ENCODE data around the gene EIF1B. TPM values are rescaled to one million over a fixed set of nuclear protein-coding genes. Genes with fewer than 3 reads are reported as not detected.

EIF1B gene
- total RNA-seq, 2 experiments from 2014 or later = 35.1 to 39.2 TPM

DNA sequence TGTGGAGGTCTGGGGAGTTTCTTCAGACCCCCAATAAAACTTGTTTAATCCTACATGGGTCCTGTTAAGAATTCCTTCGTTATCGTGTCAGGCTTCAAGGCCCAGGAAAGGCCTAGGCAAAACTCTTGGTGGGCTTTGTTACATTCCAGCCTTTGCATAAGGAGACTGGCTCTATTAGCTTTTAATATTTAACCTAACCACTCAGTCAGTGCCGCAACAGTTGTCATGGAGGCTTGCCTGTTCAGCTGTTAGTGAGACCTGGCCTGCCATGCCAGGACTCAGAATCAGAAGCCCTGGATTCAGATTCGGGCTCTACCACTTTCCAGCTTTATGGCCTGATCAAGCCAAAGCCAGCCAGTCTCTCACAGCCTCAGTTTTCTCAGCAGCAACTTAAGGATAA is 19.6 kb downstream of the EIF1B start:
- Mint-ChIP-seq H3K36me3 (ENCODE audit: low read depth) (no peaks in the 10 kb centered on the region), H3K27me3 (no peaks in the 10 kb centered on the region), H3K4me3 (no peak overlapping the region), H3K4me1 (peaks cover 3% of the 10 kb centered on the region), H3K9me3 (ENCODE audit: low read depth) (no peaks in the 10 kb centered on the region), H3K27ac (no peak overlapping the region)
- intact Hi-C loops (cut with DNase I, micrococcal nuclease) = loop anchor here (5.0 to 10.0 kb wide), 4 partner anchors 123 to 386 kb away; partner anchors contain the start of gene ZNF621 (in 1 of the 2)
- POLR2A ChIA-PET = no interaction called here
- no peak for ATAC-seq
- DNase-seq = no peak
- CTCF ChIA-PET = interaction anchor here (0.8 to 1.9 kb wide), 9 partner anchors 9 to 257 kb away, joined by 3 to 8 read pairs (median 4); no protein-coding TSS in a partner anchor

DNA sequence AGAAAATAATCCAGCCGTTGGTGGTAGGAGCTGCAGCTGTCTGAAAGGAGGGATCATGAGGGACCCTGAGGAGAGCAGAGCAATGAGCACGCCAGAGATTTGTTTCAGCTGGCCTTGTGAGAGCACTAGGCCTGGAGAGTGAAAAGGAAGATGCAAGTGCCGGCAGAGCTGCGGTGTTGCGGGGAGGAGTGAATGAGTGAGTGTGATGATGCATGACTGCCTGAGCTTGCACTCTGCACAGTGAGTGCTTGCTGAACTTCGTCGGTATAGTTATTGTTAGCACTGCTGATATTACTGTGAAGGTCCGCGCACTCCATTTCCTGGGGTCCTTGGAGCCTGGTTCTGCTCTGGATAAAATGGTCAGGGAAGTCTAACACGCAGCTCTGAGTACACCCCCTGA is 23.2 kb downstream of the EIF1B start:
- Mint-ChIP-seq H3K27me3 (peaks cover 2% of the 10 kb centered on the region), H3K4me3 (no peak overlapping the region), H3K27ac (no peak overlapping the region), H3K36me3 (ENCODE audit: low read depth) (no peaks in the 10 kb centered on the region), H3K9me3 (ENCODE audit: low read depth) (no peaks in the 10 kb centered on the region), H3K4me1 (peaks cover 16% of the 10 kb centered on the region)
- POLR2A ChIA-PET = no interaction called here
- DNase-seq (no peak), ATAC-seq (no peak)
- CTCF ChIA-PET = interaction anchor here (1.0 kb wide), 1 partner anchor 21 kb away, joined by 4 read pairs; no protein-coding TSS in a partner anchor
- intact Hi-C loops (cut with DNase I, micrococcal nuclease) = loop anchor here in 1 of 2 experiments (10.0 kb wide), 1 partner anchor 1762 kb away; the partner anchor contains the start of gene TRAK1

DNA sequence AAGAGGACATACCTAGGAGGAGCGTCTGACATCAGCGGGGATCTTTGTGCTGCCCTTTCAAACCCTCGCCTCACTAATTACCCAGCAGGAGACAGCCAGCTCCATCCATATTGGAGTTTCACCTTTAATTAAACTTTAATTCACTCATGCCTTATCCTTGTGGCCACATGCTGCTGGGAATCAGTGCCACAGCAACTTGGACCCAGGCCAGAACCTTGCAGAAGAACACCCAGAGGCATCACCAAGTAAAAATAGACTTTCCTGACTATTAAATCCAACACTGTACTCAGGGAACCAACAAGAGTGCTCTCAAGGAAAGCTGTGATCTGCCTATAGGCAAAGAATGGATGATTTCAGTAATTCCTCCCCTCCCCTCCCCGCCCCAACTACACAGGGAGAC is 23.9 kb downstream of the EIF1B start:
- Mint-ChIP-seq H3K36me3 (ENCODE audit: low read depth) (no peaks in the 10 kb centered on the region), H3K4me3 (no peak overlapping the region), H3K9me3 (ENCODE audit: low read depth) (no peaks in the 10 kb centered on the region), H3K27ac (no peak overlapping the region), H3K4me1 (peaks cover 20% of the 10 kb centered on the region), H3K27me3 (peaks cover 2% of the 10 kb centered on the region)
- no peak for ATAC-seq
- DNase-seq = no peak
- CTCF ChIA-PET = interaction anchor here (1.0 kb wide), 1 partner anchor 21 kb away, joined by 4 read pairs; no protein-coding TSS in a partner anchor
- POLR2A ChIA-PET = no interaction called here
- intact Hi-C loops (cut with DNase I, micrococcal nuclease) = loop anchor here in 1 of 2 experiments (10.0 kb wide), 1 partner anchor 1761 kb away; the partner anchor contains the start of gene TRAK1

DNA sequence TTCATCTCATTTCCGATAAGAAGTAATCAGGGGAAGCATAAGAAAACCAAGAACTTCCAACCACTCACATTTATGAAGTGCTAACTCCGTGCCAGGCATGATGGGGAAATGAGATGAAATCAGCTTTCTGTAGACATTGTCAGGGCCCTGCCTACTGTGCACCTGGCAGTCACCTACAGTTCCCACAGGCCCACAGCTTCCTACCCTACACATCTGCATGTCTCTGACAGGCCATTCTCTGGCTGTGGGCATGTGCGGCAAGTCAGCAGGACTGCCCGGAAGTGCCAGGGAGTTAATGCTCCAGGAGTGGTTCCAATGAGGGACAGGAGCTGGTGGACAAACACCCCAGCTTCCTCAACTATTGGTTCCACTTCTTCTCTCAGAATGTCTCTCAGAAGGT is 24.3 kb downstream of the EIF1B start:
- peaks cover 2% of the 10 kb centered on the region for H3K27me3 Mint-ChIP-seq
- ChIA-PET CTCF (interaction anchor here (0.9 kb wide), 2 partner anchors 25 to 242 kb away, joined by 3 read pairs; no protein-coding TSS in a partner anchor), POLR2A (no interaction called here)
- ATAC-seq (no peak), DNase-seq (no peak)
- H3K9me3 Mint-ChIP-seq (ENCODE audit: low read depth) = no peaks in the 10 kb centered on the region
- no peak overlapping the region for H3K4me3 Mint-ChIP-seq
- intact Hi-C loops (cut with DNase I, micrococcal nuclease) = loop anchor here in 1 of 2 experiments (10.0 kb wide), 1 partner anchor 1761 kb away; the partner anchor contains the start of gene TRAK1
- no peak overlapping the region for H3K27ac Mint-ChIP-seq
- H3K36me3 Mint-ChIP-seq (ENCODE audit: low read depth) = no peaks in the 10 kb centered on the region
- H3K4me1 Mint-ChIP-seq = peaks cover 20% of the 10 kb centered on the region

DNA sequence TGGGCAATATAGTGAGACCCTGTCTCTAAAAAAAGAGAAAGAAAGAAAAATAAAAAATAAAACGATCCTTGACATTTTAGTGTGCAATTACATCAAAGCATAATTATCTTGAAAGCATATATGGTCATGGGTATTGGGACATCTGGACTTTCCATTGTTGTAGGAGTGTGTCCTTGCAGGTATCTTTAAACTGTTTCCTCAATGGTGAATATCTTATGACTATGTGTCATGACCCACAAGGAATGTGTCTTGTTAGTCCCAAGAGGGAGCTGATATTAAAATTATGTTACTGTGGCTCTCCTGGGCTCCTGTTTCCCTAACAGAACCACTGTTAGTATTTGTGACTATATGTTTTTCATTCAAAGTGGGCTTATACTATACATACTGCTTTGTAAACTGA is 26.6 kb downstream of the EIF1B start:
- CTCF ChIA-PET = interaction anchor here (0.7 kb wide), 1 partner anchor 155 kb away, joined by 3 read pairs; no protein-coding TSS in a partner anchor
- ATAC-seq (no peak), DNase-seq (no peak)
- H3K27ac Mint-ChIP-seq = no peak overlapping the region
- no peaks in the 10 kb centered on the region for H3K9me3 Mint-ChIP-seq (ENCODE audit: low read depth)
- POLR2A ChIA-PET = no interaction called here
- peaks cover 4% of the 10 kb centered on the region for H3K27me3 Mint-ChIP-seq
- intact Hi-C loops (cut with DNase I, micrococcal nuclease) = loop anchor here in 1 of 2 experiments (2.0 to 10.0 kb wide), 4 partner anchors 635 to 1759 kb away; partner anchors contain the start of gene TRAK1
- H3K4me3 Mint-ChIP-seq = no peak overlapping the region
- H3K36me3 Mint-ChIP-seq (ENCODE audit: low read depth) = no peaks in the 10 kb centered on the region
- H3K4me1 Mint-ChIP-seq = peaks cover 20% of the 10 kb centered on the region

DNA sequence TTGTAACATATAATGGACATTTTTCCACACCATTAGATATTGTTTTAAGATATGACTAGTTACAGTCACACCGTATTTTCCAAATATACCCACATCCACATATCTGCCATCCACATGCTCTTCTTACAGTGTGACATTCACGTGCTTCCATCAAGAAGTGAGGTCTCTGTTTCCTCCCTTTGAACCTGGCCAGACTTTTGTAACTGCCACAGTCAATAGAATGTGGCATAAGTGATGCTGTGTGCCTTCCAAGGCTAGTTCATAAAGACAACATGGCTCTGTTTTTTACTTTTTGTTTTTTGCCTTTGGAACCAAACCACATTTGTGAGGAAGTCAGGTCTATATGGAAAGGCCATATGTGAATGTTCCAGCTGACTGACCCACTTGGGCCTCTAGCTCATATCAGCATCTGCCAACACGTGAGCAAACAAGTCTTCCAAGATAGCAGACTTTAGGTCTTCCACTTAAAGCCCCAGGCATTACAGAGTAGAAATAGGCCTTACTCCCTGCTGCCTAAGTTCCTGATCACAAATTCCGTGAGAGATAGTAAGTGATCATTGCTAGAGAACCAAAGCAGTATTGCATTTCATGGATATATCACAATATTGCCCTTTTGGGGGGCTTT is 27.1 kb downstream of the EIF1B start:
- DNase-seq = no peak

DNA sequence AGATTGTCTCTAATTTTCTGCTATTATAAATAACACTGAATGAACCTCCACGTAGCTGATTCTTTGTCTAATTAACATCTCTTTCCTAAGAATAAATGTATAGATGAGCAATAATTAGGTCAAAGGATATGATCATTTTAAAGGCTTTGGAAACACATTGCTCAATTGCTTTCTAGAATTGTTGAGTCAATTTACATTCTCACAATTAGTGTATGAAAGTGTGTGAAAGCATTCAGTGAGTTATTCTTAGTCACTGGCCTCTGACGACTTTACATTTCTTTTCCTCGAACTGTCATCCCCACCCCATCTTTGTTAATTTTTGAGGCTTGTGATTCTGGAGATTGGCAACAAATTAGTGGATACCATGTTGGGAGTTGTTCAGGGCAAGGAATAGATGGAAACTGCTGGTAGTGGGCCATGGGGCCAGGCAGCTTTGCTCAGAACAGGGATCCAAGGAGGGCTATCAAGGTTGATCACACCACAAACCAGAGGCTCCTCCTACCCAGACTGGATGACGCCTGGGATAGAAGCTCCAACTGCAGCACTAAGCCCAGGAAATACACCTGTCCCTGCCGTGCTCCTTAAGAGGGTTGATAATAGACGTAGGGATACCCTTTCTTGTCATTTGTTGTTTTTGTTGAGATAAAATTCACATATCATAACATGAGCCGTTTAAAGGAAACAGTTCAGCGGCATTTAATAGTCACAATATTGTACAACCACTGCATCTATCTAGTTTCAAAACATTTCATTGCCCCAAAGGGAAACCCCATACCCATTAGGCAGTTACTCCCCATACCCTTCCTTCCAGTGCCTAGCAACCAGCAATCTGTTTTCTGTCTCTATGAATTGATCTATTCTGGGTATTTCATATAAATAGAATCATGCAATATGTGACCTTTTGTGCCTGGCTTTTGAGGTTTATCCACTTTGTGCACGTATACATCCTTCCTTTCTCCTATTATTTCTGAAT is 27.9 kb downstream of the EIF1B start:
- intact Hi-C loops (cut with DNase I, micrococcal nuclease) = loop anchor here in 1 of 2 experiments (1.0 to 10.0 kb wide), 8 partner anchors 28 to 1757 kb away; partner anchors contain the start of genes EIF1B and TRAK1
- peak; percentile 86 for ATAC-seq
- Mint-ChIP-seq H3K27ac (peak overlapping the region; percentile 69), H3K4me1 (peaks cover 20% of the 10 kb centered on the region), H3K27me3 (peaks cover 7% of the 10 kb centered on the region), H3K9me3 (ENCODE audit: low read depth) (no peaks in the 10 kb centered on the region), H3K36me3 (ENCODE audit: low read depth) (no peaks in the 10 kb centered on the region), H3K4me3 (no peak overlapping the region)
- ChIA-PET POLR2A (interaction anchor here (0.5 to 1.4 kb wide), 2 partner anchors 28 to 62 kb away, joined by 3 to 4 read pairs; partner anchors contain the start of gene EIF1B), CTCF (no interaction called here)
- peak; percentile 36 for DNase-seq

More for the DNA sequence above, 27.1 kb downstream of the EIF1B start:
- intact Hi-C loops (cut with DNase I, micrococcal nuclease) = loop anchor here in 1 of 2 experiments (1.0 to 10.0 kb wide), 8 partner anchors 27 to 1758 kb away; partner anchors contain the start of genes EIF1B and TRAK1
- ChIA-PET CTCF (no interaction called here), POLR2A (interaction anchor here (0.5 to 1.4 kb wide), 2 partner anchors 27 to 63 kb away, joined by 3 to 4 read pairs; partner anchors contain the start of gene EIF1B)
- no peak overlapping the region for H3K27ac Mint-ChIP-seq
- H3K4me3 Mint-ChIP-seq = no peak overlapping the region
- H3K9me3 Mint-ChIP-seq (ENCODE audit: low read depth) = no peaks in the 10 kb centered on the region
- no peak for ATAC-seq
- H3K27me3 Mint-ChIP-seq = peaks cover 4% of the 10 kb centered on the region
- peaks cover 20% of the 10 kb centered on the region for H3K4me1 Mint-ChIP-seq
- H3K36me3 Mint-ChIP-seq (ENCODE audit: low read depth) = no peaks in the 10 kb centered on the region

DNA sequence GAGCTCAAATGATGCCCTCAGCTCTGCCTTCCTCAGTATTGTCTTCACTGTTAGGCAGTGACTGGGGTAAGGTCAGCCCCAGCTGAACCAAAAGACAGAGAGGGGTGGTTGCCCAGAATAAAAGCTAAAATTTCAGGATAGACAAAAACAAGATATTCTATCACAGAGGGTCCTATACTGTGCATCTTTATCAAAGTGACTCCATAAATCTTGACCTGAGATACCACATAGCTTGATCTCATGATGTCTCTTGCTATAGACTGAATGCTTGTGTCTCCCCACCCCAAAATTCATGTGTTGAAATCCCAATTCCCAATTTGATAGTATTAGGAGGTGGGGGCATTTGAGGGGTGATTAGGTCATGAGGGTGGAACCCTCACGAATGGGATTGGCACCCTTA is 30.4 kb downstream of the EIF1B start:
- peaks cover 17% of the 10 kb centered on the region for H3K4me1 Mint-ChIP-seq
- CTCF ChIA-PET = interaction anchor here (1.9 kb wide), 1 partner anchor 11 kb away, joined by 5 read pairs; no protein-coding TSS in a partner anchor

DNA sequence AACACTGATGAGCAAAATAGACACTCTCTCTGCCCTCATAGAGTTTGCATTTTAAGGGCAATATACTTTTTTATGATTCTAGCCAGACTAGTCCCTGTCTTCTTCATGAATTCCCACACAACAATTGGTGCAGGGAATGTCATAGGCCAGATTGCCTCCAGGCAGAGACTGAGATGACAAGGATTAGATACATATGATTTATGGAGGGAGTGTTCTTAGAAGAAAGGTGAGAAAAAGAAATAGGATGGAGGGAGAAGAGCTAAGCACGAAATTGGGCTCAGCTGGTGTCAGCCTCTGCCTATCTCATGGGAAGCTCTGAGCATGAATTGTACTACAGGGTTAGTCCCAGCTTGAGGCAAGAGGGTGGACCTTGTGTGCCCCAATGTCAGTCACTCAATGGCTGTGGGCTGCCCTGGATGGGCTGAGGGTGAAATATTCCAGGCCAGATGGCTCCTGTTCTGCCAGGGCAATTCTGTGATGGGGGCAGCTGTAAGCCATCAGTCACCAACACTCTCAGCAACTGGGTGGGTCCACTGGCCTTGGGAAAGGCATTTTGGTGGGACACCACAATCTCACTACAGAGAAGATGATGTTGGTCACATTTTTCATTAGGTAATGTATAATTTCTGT is 31.1 kb downstream of the EIF1B start:
- DNase-seq = no peak
- Mint-ChIP-seq H3K9me3 (ENCODE audit: low read depth) (no peaks in the 10 kb centered on the region), H3K4me1 (peaks cover 17% of the 10 kb centered on the region), H3K4me3 (no peak overlapping the region), H3K27ac (no peak overlapping the region), H3K27me3 (peaks cover 5% of the 10 kb centered on the region), H3K36me3 (ENCODE audit: low read depth) (no peaks in the 10 kb centered on the region)
- ChIA-PET POLR2A (no interaction called here), CTCF (interaction anchor here (1.9 kb wide), 1 partner anchor 12 kb away, joined by 5 read pairs; no protein-coding TSS in a partner anchor)
- intact Hi-C loops (cut with DNase I, micrococcal nuclease) = no loop called here
- ATAC-seq = no peak

More for the DNA sequence above, 30.4 kb downstream of the EIF1B start:
- Mint-ChIP-seq H3K27me3 (peaks cover 5% of the 10 kb centered on the region), H3K36me3 (ENCODE audit: low read depth) (no peaks in the 10 kb centered on the region), H3K27ac (no peak overlapping the region), H3K9me3 (ENCODE audit: low read depth) (no peaks in the 10 kb centered on the region), H3K4me3 (no peak overlapping the region)
- intact Hi-C loops (cut with DNase I, micrococcal nuclease) = loop anchor here in 1 of 2 experiments (10.0 kb wide), 1 partner anchor 1755 kb away; the partner anchor contains the start of gene TRAK1
- POLR2A ChIA-PET = no interaction called here
- no peak for DNase-seq
- no peak for ATAC-seq

DNA sequence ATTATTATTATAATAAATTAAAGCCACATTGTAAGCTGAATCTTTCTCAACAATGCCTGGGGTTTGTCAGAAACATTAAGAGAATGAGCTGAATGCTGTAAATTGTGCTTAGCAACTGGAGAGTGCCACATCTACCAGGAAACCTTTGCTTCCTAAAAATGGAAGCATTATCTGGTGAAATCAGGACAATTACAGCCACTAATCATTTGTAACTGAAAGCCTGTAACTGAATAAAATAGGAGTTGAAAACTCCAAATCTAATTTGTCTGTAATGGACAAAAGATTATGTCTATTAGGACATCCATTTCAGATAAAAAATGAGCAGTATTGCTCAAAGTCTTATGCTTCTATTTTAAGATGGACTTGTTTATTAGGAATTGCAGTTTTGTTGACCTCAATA is 32.2 kb downstream of the EIF1B start:
- ATAC-seq = no peak
- Mint-ChIP-seq H3K27me3 (peaks cover 5% of the 10 kb centered on the region), H3K27ac (no peak overlapping the region), H3K4me3 (no peak overlapping the region), H3K4me1 (peaks cover 13% of the 10 kb centered on the region), H3K36me3 (ENCODE audit: low read depth) (no peaks in the 10 kb centered on the region), H3K9me3 (ENCODE audit: low read depth) (no peaks in the 10 kb centered on the region)
- POLR2A ChIA-PET = interaction anchor here (0.6 kb wide), 1 partner anchor 25 kb away, joined by 4 read pairs; no protein-coding TSS in a partner anchor
- CTCF ChIA-PET = interaction anchor here (1.4 kb wide), 1 partner anchor 150 kb away, joined by 3 read pairs; no protein-coding TSS in a partner anchor
- DNase-seq = no peak
- intact Hi-C loops (cut with DNase I, micrococcal nuclease) = no loop called here
